Spleen (tissue), 11 donors: ENCODE results near the gene ETNK2. TPM values are rescaled to one million over a fixed set of nuclear protein-coding genes. Genes with fewer than 3 reads are reported as not detected.

Source experiments
- DNase-seq: peaks from one replicate; pipeline ENCODE4 v3.0.0-alpha.2; 2020
- H3K27ac ChIP-seq, 8 donors: fragments of 200-600 bp; sonication (generic) in 7 of 8; 1 replicate in 4 of 8; 2 replicates in 4 of 8; pipeline versions ENCODE4 v1.5.0 to v1.8.0; 2016 to 2021; ENCODE audit warnings: inconsistent platforms in 4 of 8, mild to moderate bottlenecking in 4 of 8, moderate library complexity in 1 of 8
- H3K27me3 ChIP-seq, 7 donors: fragments of 200-600 bp; sonication (generic) in 6 of 7; replicated peaks in 1 of 7; 1 replicate in 4 of 7; 2 replicates in 3 of 7; pipeline versions ENCODE4 v1.5.0 to v1.8.0; 2016 to 2021; ENCODE audit warnings: inconsistent platforms in 3 of 7, mild to moderate bottlenecking in 1 of 7
- H3K36me3 ChIP-seq, 6 donors: fragments of 200-600 bp; sonication (generic) in 5 of 6; 1 replicate in 4 of 6; 2 replicates in 2 of 6; pipeline versions ENCODE4 v1.5.0 to v1.8.0; 2016 to 2021; ENCODE audit warnings: inconsistent platforms in 2 of 6
- H3K4me1 ChIP-seq, 6 donors: fragments of 200-600 bp; sonication (generic) in 5 of 6; 1 replicate in 3 of 6; 2 replicates in 3 of 6; pipeline versions ENCODE4 v1.5.0 to v1.8.0; 2016 to 2021; ENCODE audit warnings: inconsistent platforms in 3 of 6
- H3K4me3 ChIP-seq, 8 donors: fragments of 200-600 bp; sonication (generic) in 7 of 8; 1 replicate in 4 of 8; 2 replicates in 4 of 8; pipeline versions ENCODE4 v1.5.0 to v1.8.0; 2016 to 2021; ENCODE audit warnings: inconsistent platforms in 4 of 8, mild to moderate bottlenecking in 4 of 8, moderate library complexity in 2 of 8
- H3K9me3 ChIP-seq, 8 donors: fragments of 200-600 bp; sonication (generic) in 7 of 8; 1 replicate in 4 of 8; 2 replicates in 4 of 8; pipeline versions ENCODE4 v1.5.0 to v1.8.0; 2016 to 2021; ENCODE audit warnings: inconsistent platforms in 4 of 8
- CTCF ChIP-seq, 11 experiments: fragments of 200-600 bp in 7 of 11; fragments of 450-650 bp in 4 of 11; sonication (generic) in 4 of 11; IDR thresholded peaks in 8 of 11; conservative IDR thresholded peaks in 3 of 11; 1 replicate in 7 of 11; 2 replicates in 4 of 11; pipeline versions ENCODE4 v1.4.0 to v1.8.0; 2016 to 2021; ENCODE audit warnings: antibody characterized with exemption in 11 of 11, inconsistent platforms in 4 of 11, mild to moderate bottlenecking in 1 of 11
- POLR2A ChIP-seq, 3 donors: fragments of 450-650 bp; IDR thresholded peaks; one replicate each; pipeline ENCODE4 v1.5.1; 2017; ENCODE audit warnings: antibody characterized with exemption in 3 of 3, mild to moderate bottlenecking in 1 of 3
- POLR2AphosphoS5 ChIP-seq, 3 donors: sonication (generic); formaldehyde crosslinking; IDR thresholded peaks; one replicate each; pipeline ENCODE4 v1.5.1; 2017; ENCODE audit warnings: antibody characterized with exemption in 3 of 3
- WGBS, 5 donors: extraction: QIAGEN DNeasy Blood & Tissue Kit in 3 of 5; methylation state at CpG; one replicate each; pipeline versions ENCODE4 v1.1.5 to v1.1.7; 2013 to 2018; 5-methylcytosine and 5-hydroxymethylcytosine counted together
- intact Hi-C: fragments of 100-400 bp; cut with DNase I; formaldehyde crosslinking; loops from one replicate; pipeline ENCODE4 v1.15.0; 2023; ENCODE audit warnings: low total_unique reads
- polyA plus RNA-seq, 3 donors: library from polyadenylated mRNA; stranded (reverse); fragments of 200-250 nt; gene quantifications; one replicate each; pipeline ENCODE4 v1.2.1, GENCODE V29; 2013
- total RNA-seq, 7 donors: library from RNA; depleted of rRNA in 3 of 7; stranded (reverse); fragments of >200 nt in 3 of 7; fragmentation: NEBNext Ultra II Directional in 4 of 7; extraction: Animal tissue kit (Norgen Biotek cat#: 25700) in 4 of 7; gene quantifications; one replicate each; pipeline versions ENCODE4 v1.1.0 to v1.2.1, GENCODE V29; 2016 to 2021
- donor health status: healthy with polysubstance abuse.
- donor health status: DM: no; HTN: no; CAD: no; lungs with moderate emphysema.
- donor health status: DM: no; HTN: no; CAD: no.
- donor health status: Bipolar disorder and iron deficiency.
- donor health status: healthy.
- donor health status: DM: no; HTN: no; CAD: no.
- donor health status: DM: yes; HTN: yes; CAD: no.

ETNK2 gene
- total and polyA plus RNA-seq, 10 donors, result 1.9 to 20.8 (median 5.6) TPM

GRCh38 chr1:204162494-204163074 lies 10.7 kb upstream of the ETNK2 start:
- Histone ChIP-seq H3K4me3 (no peak overlapping the region), H3K27ac (no peak overlapping the region), H3K4me1 (peaks cover 0 to 11% (median 3%) of the 10 kb centered on the region in 6 donors), H3K36me3 (no peaks in the 10 kb centered on the region), H3K9me3 (peaks cover 0 to 8% (median 0%) of the 10 kb centered on the region in 8 donors), H3K27me3 (peaks cover 0 to 38% (median 0%) of the 10 kb centered on the region in 7 donors)
- intact Hi-C loops, result loop anchor here (5.0 kb wide), 2 partner anchors 45 to 200 kb away; no protein-coding TSS in a partner anchor
- TF ChIP-seq CTCF (IDR thresholded peaks at IDR 0.05 in 8 of 11, conservative IDR thresholded peaks at IDR 0.05 in 3 of 11), result peak; percentile 88 to 99 (median 98)
- peak in 1 of 3 donors; percentile 51 for TF ChIP-seq POLR2AphosphoS5 (IDR thresholded peaks at IDR 0.05)
- TF ChIP-seq POLR2A (IDR thresholded peaks at IDR 0.05), result no peak
- 15 to 18% (median 17%) methylated on average over 7 of the region's 7 CpGs for WGBS, 5 donors
- DNase-seq, result peak; percentile 93

GRCh38 chr1:204161609-204162493 lies 10.0 kb upstream of the ETNK2 start:
- no peak for TF ChIP-seq POLR2AphosphoS5 (IDR thresholded peaks at IDR 0.05)
- TF ChIP-seq CTCF (IDR thresholded peaks at IDR 0.05 in 8 of 11, conservative IDR thresholded peaks at IDR 0.05 in 3 of 11), result no peak
- TF ChIP-seq POLR2A (IDR thresholded peaks at IDR 0.05), result no peak
- no peak overlapping the region for H3K4me3 ChIP-seq
- peaks cover 0 to 39% (median 0%) of the 10 kb centered on the region in 7 donors for H3K27me3 ChIP-seq
- no peaks in the 10 kb centered on the region for H3K36me3 ChIP-seq
- H3K27ac ChIP-seq, result no peak overlapping the region
- 53 to 80% (median 73%) methylated on average over 14 of the region's 14 CpGs for WGBS, 5 donors
- peaks cover 0 to 17% (median 3%) of the 10 kb centered on the region in 6 donors for H3K4me1 ChIP-seq
- intact Hi-C loops, result loop anchor here (5.0 kb wide), 2 partner anchors 45 to 200 kb away; no protein-coding TSS in a partner anchor
- no peak for DNase-seq
- H3K9me3 ChIP-seq, result peaks cover 0 to under 1% (median 0%) of the 10 kb centered on the region in 8 donors

- 23 to 49% (median 31%) methylated on average over 6 of the region's 6 CpGs for WGBS, 5 donors
Measured at GRCh38 chr1:204157962-204158361, 6.1 kb upstream of the ETNK2 start.

More at GRCh38 chr1:204157962-204158361, 6.1 kb upstream of the ETNK2 start:
- H3K27ac ChIP-seq, result peak overlapping the region in 3 of 8 donors; percentile 28 to 49 (median 48)
- no peak for DNase-seq
- TF ChIP-seq POLR2AphosphoS5 (IDR thresholded peaks at IDR 0.05), result no peak
- no peak for TF ChIP-seq CTCF (IDR thresholded peaks at IDR 0.05 in 8 of 11, conservative IDR thresholded peaks at IDR 0.05 in 3 of 11)
- TF ChIP-seq POLR2A (IDR thresholded peaks at IDR 0.05), result no peak
- no peak overlapping the region for H3K4me3 ChIP-seq
- no peaks in the 10 kb centered on the region for H3K9me3 ChIP-seq
- intact Hi-C loops, result no loop called here
- H3K4me1 ChIP-seq, result peaks cover 0 to 21% (median 3%) of the 10 kb centered on the region in 6 donors
- H3K27me3 ChIP-seq, result peaks cover 0 to 60% (median 0%) of the 10 kb centered on the region in 7 donors
- no peaks in the 10 kb centered on the region for H3K36me3 ChIP-seq
